ENCODE measurements around the gene ROM1. TPM values are rescaled to one million over a fixed set of nuclear protein-coding genes. Genes with fewer than 3 reads are reported as not detected.
A peak's percentile ranks its signal among the peaks of the same experiment; 100 is the strongest.

ROM1 gene
- total RNA-seq, 4 donors from 2014 or later: 3.7 to 11.9 (median 10.1) TPM

GRCh38 chr11:62595124-62595523, 17.9 kb upstream of the ROM1 start:
- Histone ChIP-seq H3K27ac (replicated peaks in 1 of 4) (no peak overlapping the region), H3K4me1 (peaks cover 43 to 63% (median 51%) of the 10 kb centered on the region in 4 donors), H3K4me3 (no peak overlapping the region), H3K9me3 (no peaks in the 10 kb centered on the region), H3K36me3 (peaks cover 48 to 54% (median 52%) of the 10 kb centered on the region in 4 donors), H3K27me3 (no peaks in the 10 kb centered on the region)
- 90% methylated on average over 8 of the region's 8 CpGs for WGBS
- DNase-seq (ENCODE audit: extremely low spot score): no peak
- TF ChIP-seq EP300 (IDR thresholded peaks at IDR 0.05) (no peak), POLR2A (IDR thresholded peaks at IDR 0.05; ENCODE audit: low read depth) (no peak), CTCF (IDR thresholded peaks at IDR 0.05) (no peak), POLR2AphosphoS5 (IDR thresholded peaks at IDR 0.05) (no peak)
- intact Hi-C loops (cut with DNase I): loop anchor here (10.0 kb wide), 1 partner anchor 260 kb away; no protein-coding TSS in a partner anchor

DNA sequence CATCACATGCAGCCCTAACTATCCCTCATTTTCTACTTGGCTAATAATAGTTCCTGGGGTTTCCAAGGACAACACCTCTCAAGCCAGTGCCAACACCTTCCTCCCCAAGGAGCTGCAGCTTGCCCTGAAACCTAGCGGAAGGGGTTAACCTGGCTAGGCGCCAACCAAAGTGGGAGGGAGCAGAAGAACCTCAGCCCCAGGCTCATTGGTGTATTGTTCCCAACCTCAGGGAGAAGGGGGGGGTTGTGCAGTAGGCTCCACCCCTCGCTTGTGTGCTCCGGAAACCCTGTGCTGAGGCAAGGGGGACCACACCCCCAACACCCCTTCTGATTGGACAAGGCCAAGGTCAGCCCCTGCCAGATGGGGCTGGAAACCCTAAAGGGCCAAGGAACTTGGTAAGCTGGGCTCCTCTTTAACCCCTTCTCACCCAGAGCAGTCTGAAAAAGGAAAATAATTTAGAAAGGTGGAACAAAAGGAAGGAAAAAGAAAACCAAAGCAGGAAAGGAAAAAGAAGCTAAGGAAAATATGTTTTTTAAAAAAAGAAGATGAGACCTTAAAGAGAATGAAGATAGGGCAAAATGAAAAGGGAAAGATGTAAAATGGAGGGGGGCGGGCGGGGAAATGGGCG, 13.9 kb upstream of the ROM1 start:
- Histone ChIP-seq H3K9me3 (no peaks in the 10 kb centered on the region), H3K4me1 (peaks cover 33 to 59% (median 43%) of the 10 kb centered on the region in 4 donors), H3K27ac (replicated peaks in 1 of 4) (peak overlapping the region; percentile 90 to 99 (median 98)), H3K27me3 (no peaks in the 10 kb centered on the region), H3K36me3 (peaks cover 42 to 50% (median 48%) of the 10 kb centered on the region in 4 donors), H3K4me3 (peak overlapping the region; percentile 67 to 100 (median 94))
- 46% methylated on average over 5 of the region's 7 CpGs for WGBS
- peak in 1 of 3 experiments; percentile 20 for TF ChIP-seq CTCF (IDR thresholded peaks at IDR 0.05)
- peak; percentile 74 to 90 for TF ChIP-seq POLR2AphosphoS5 (IDR thresholded peaks at IDR 0.05)
- no peak for TF ChIP-seq POLR2A (IDR thresholded peaks at IDR 0.05; ENCODE audit: low read depth)
- no peak for TF ChIP-seq EP300 (IDR thresholded peaks at IDR 0.05)
- peak; percentile 98 for DNase-seq (ENCODE audit: extremely low spot score)
- intact Hi-C loops (cut with DNase I): loop anchor here (10.0 kb wide), 1 partner anchor 256 kb away; no protein-coding TSS in a partner anchor

- Histone ChIP-seq H3K27me3 (no peaks in the 10 kb centered on the region), H3K27ac (replicated peaks in 1 of 4) (peak overlapping the region; percentile 90 to 99 (median 98)), H3K4me1 (peaks cover 33 to 65% (median 42%) of the 10 kb centered on the region in 4 donors), H3K4me3 (peak overlapping the region; percentile 67 to 100 (median 94)), H3K36me3 (peaks cover 35 to 49% (median 47%) of the 10 kb centered on the region in 4 donors), H3K9me3 (no peaks in the 10 kb centered on the region)
- intact Hi-C loops (cut with DNase I): loop anchor here (10.0 kb wide), 1 partner anchor 255 kb away; no protein-coding TSS in a partner anchor
- WGBS: 38% methylated on average over 5 of the region's 5 CpGs
- TF ChIP-seq POLR2A (IDR thresholded peaks at IDR 0.05; ENCODE audit: low read depth) (no peak), CTCF (IDR thresholded peaks at IDR 0.05) (no peak), EP300 (IDR thresholded peaks at IDR 0.05) (no peak), POLR2AphosphoS5 (IDR thresholded peaks at IDR 0.05) (no peak)
- no peak for DNase-seq (ENCODE audit: extremely low spot score)
These were observed 13.2 kb upstream of the ROM1 start for GRCh38 chr11:62599901-62600300.

DNA sequence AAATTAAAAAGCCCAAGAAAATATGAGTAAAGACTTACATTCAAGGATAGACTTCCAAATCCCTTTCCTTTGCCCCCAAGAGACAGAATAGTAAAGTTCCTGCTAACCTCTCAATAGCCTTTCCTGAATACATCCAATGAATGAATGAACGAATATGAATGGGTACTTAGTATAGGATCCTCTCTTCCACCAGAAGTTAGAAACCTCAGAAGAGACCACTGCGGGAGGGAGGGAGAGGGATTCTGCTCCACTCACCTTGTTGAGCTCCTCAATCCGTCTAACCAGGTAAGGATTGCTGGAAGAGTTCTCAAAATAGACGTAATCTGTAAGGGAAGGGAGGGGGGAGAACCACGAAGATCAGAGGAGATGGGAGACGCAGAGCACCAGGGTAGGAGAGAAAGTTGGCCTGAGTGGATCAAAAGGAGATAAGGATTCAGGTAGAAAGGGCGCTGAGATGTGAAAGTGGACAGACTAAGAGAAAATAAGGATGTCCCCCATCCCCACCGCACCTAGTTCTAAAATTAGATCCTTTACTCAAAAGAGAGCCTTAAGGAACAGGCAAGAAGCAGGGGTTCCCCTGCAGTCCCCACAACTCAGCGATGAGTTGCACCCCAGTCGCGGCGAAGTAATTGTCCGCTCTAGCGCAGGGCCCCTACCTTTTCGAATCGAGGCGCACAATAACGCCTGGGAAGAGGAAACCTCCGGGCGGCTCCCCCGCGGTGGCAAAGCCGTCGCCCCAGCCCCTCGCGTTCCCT, 12.5 kb upstream of the ROM1 start:
- DNase-seq (ENCODE audit: extremely low spot score): no peak
- H3K4me3 ChIP-seq: peak overlapping the region; percentile 67 to 100 (median 94)
- TF ChIP-seq POLR2A (IDR thresholded peaks at IDR 0.05; ENCODE audit: low read depth) (no peak), EP300 (IDR thresholded peaks at IDR 0.05) (no peak), CTCF (IDR thresholded peaks at IDR 0.05) (no peak), POLR2AphosphoS5 (IDR thresholded peaks at IDR 0.05) (no peak)
- no peaks in the 10 kb centered on the region for H3K9me3 ChIP-seq
- no peaks in the 10 kb centered on the region for H3K27me3 ChIP-seq
- peak overlapping the region; percentile 90 to 99 (median 98) for H3K27ac ChIP-seq (replicated peaks in 1 of 4)
- intact Hi-C loops (cut with DNase I): no loop called here
- peaks cover 33 to 66% (median 42%) of the 10 kb centered on the region in 4 donors for H3K4me1 ChIP-seq
- peaks cover 34 to 49% (median 47%) of the 10 kb centered on the region in 4 donors for H3K36me3 ChIP-seq
- WGBS: 3% methylated on average over 25 of the region's 26 CpGs

Measured in esophagus muscularis mucosa (tissue), 4 donors.